Measurements from ENCODE around the gene CCDC187.

GRCh38 chr9:136308702-136309053 is 4.8 kb upstream of the CCDC187 start:
- TF ChIP-seq CTCF (IDR thresholded peaks at IDR 0.05; ENCODE audit: low read depth, low read length, poor library complexity, severe bottlenecking) (no peak), EZH2phosphoT487 (IDR thresholded peaks at IDR 0.05; ENCODE audit: borderline replicate concordance, low read length) (no peak)
